SK-N-SH (cell line): ENCODE results near the gene AZU1.

Experiments
- CTCF ChIP-seq: fragments of 200-600 bp; sonication (generic); IDR thresholded peaks from 2 replicates; pipeline ENCODE4 v1.6.1; 2017; ENCODE audit warnings: antibody characterized with exemption, mild to moderate bottlenecking, moderate library complexity
- EZH2phosphoT487 ChIP-seq: fragments of 200-600 bp; sonication (generic); IDR thresholded peaks from 2 replicates; pipeline ENCODE4 v1.6.1; 2017; ENCODE audit warnings: low read depth, mixed run types, mild to moderate bottlenecking, antibody characterized with exemption, moderate library complexity, borderline replicate concordance
- FOXJ3 ChIP-seq: sonication (generic); formaldehyde crosslinking; IDR thresholded peaks from 2 replicates; pipeline ENCODE4 v1.5.1; 2020; ENCODE audit warnings: mild to moderate bottlenecking, missing genetic modification reagents
- GABPA ChIP-seq: IDR thresholded peaks from 2 replicates; pipeline ENCODE4 v1.4.0; 2012; ENCODE audit warnings: low read depth, mild to moderate bottlenecking
- MAX ChIP-seq: IDR thresholded peaks from 2 replicates; pipeline ENCODE4 v1.4.0; 2012; ENCODE audit warnings: low read depth
- RAD21 ChIP-seq: IDR thresholded peaks from 2 replicates; pipeline ENCODE4 v1.6.1; 2012; ENCODE audit warnings: mild to moderate bottlenecking, low read length
- REST ChIP-seq: IDR thresholded peaks from 2 replicates; pipeline ENCODE4 v1.6.1; 2012; ENCODE audit warnings: mild to moderate bottlenecking, low read depth, low read length, moderate library complexity
- RXRA ChIP-seq: IDR thresholded peaks from 2 replicates; pipeline ENCODE4 v1.4.0; 2012; ENCODE audit warnings: low read depth, mild to moderate bottlenecking, borderline replicate concordance
- TCF12 ChIP-seq: IDR thresholded peaks from 2 replicates; pipeline ENCODE4 v1.4.0; 2012

- TF ChIP-seq MAX (no peak), EZH2phosphoT487 (no peak), RXRA (no peak), RAD21 (no peak), CTCF (no peak), GABPA (no peak), REST (no peak), FOXJ3 (no peak), TCF12 (no peak)
Measured at GRCh38 chr19:795691-796581, 31.7 kb upstream of the AZU1 start.
